Liver (tissue), 9 donors: ENCODE data around the gene SLIT1. TPM values are rescaled to one million over a fixed set of nuclear protein-coding genes. Genes with fewer than 3 reads are reported as not detected.

Experiments used
- DNase-seq: peaks from one replicate; pipeline ENCODE4 v3.0.0-alpha.2; 2017; ENCODE audit warnings: low spot score
- H3K27ac ChIP-seq, 2 donors: one replicate each; pipeline ENCODE4 v1.7.0; 2013; ENCODE audit warnings: inconsistent platforms in 2 of 2, low read length in 2 of 2, control low read depth in 1 of 2, low read depth in 1 of 2, mild to moderate bottlenecking in 1 of 2
- H3K27me3 ChIP-seq, 4 donors: one replicate each; pipeline versions ENCODE4 v1.6.1 to v1.7.0; 2013; ENCODE audit warnings: low read length in 3 of 4, inconsistent platforms in 1 of 4, mild to moderate bottlenecking in 1 of 4, moderate library complexity in 1 of 4; ENCODE audit not compliant: control insufficient read depth in 4 of 4, insufficient read depth in 4 of 4
- H3K36me3 ChIP-seq, 4 donors: one replicate each; pipeline versions ENCODE4 v1.6.1 to v1.7.0; 2013; ENCODE audit warnings: low read length in 3 of 4, mild to moderate bottlenecking in 3 of 4, low read depth in 1 of 4, moderate library complexity in 1 of 4; ENCODE audit not compliant: control insufficient read depth in 4 of 4, insufficient read depth in 3 of 4
- H3K4me1 ChIP-seq, 4 donors: one replicate each; pipeline versions ENCODE4 v1.6.1 to v1.7.0; 2013; ENCODE audit warnings: low read length in 3 of 4, mild to moderate bottlenecking in 3 of 4, moderate library complexity in 1 of 4; ENCODE audit not compliant: control insufficient read depth in 4 of 4, insufficient read depth in 4 of 4
- H3K4me3 ChIP-seq, 3 donors: one replicate each; pipeline versions ENCODE4 v1.6.1 to v1.7.0; 2013; ENCODE audit warnings: low read length in 3 of 3, control low read depth in 1 of 3, low read depth in 1 of 3, mild to moderate bottlenecking in 1 of 3
- H3K9ac ChIP-seq, 2 donors: one replicate each; pipeline ENCODE4 v1.7.0; 2013; ENCODE audit warnings: low read length in 2 of 2, mild to moderate bottlenecking in 2 of 2, moderate library complexity in 2 of 2, control low read depth in 1 of 2, low read depth in 1 of 2
- H3K9me3 ChIP-seq, 4 donors: one replicate each; pipeline versions ENCODE4 v1.6.1 to v1.7.0; 2013; ENCODE audit warnings: low read length in 3 of 4; ENCODE audit not compliant: control insufficient read depth in 4 of 4
- EGR1 ChIP-seq, 2 donors: IDR thresholded peaks; 2 replicates each; pipeline ENCODE4 v1.6.1; 2016 to 2018; ENCODE audit warnings: antibody characterized with exemption in 2 of 2, low read depth in 2 of 2
- FOXA1 ChIP-seq: IDR thresholded peaks from 2 replicates; pipeline ENCODE4 v1.6.1; 2016; ENCODE audit warnings: antibody characterized with exemption
- FOXA2 ChIP-seq: IDR thresholded peaks from 2 replicates; pipeline ENCODE4 v1.6.1; 2016; ENCODE audit warnings: antibody characterized with exemption
- GABPA ChIP-seq, 2 donors: IDR thresholded peaks in 1 of 2; conservative IDR thresholded peaks in 1 of 2; 2 replicates each; pipeline ENCODE4 v1.6.1; 2016; ENCODE audit warnings: antibody characterized with exemption in 2 of 2, mild to moderate bottlenecking in 1 of 2, moderate library complexity in 1 of 2
- HNF4A ChIP-seq, 2 donors: conservative IDR thresholded peaks; 2 replicates each; pipeline ENCODE4 v1.6.1; 2016; ENCODE audit warnings: antibody characterized with exemption in 2 of 2, mild to moderate bottlenecking in 2 of 2
- HNF4G ChIP-seq: IDR thresholded peaks from 2 replicates; pipeline ENCODE4 v1.6.1; 2016; ENCODE audit warnings: antibody characterized with exemption
- JUND ChIP-seq, 2 donors: IDR thresholded peaks; 2 replicates each; pipeline ENCODE4 v1.6.1; 2016; ENCODE audit warnings: antibody characterized with exemption in 2 of 2
- NR2F2 ChIP-seq: IDR thresholded peaks from 2 replicates; pipeline ENCODE4 v1.6.1; 2016; ENCODE audit warnings: antibody characterized with exemption
- RAD21 ChIP-seq, 2 donors: IDR thresholded peaks; 2 replicates each; pipeline ENCODE4 v1.6.1; 2016; ENCODE audit warnings: antibody characterized with exemption in 2 of 2, mild to moderate bottlenecking in 2 of 2
- RXRA ChIP-seq, 2 donors: IDR thresholded peaks; 2 replicates each; pipeline ENCODE4 v1.6.1; 2017 to 2018; ENCODE audit warnings: antibody characterized with exemption in 2 of 2, mild to moderate bottlenecking in 1 of 2
- SP1 ChIP-seq: IDR thresholded peaks from 2 replicates; pipeline ENCODE4 v1.6.1; 2018; ENCODE audit warnings: antibody characterized with exemption, mild to moderate bottlenecking
- TAF1 ChIP-seq: conservative IDR thresholded peaks from 2 replicates; pipeline ENCODE4 v1.6.1; 2016; ENCODE audit warnings: antibody characterized with exemption, mild to moderate bottlenecking
- WGBS: extraction: QIAGEN DNeasy Blood & Tissue Kit; methylation state at CpG from one replicate; pipeline ENCODE4 v1.1.7; 2013; 5-methylcytosine and 5-hydroxymethylcytosine counted together
- polyA plus RNA-seq, 2 donors: library from polyadenylated mRNA; stranded (reverse) in 1 of 2; unstranded in 1 of 2; fragments of 200-250 nt in 1 of 2; fragments of >200 nt in 1 of 2; fragmentation: Nextera tagmentation in 1 of 2; extraction: Ambion mirVana in 1 of 2; gene quantifications; one replicate each; pipeline versions ENCODE4 v1.2.1 to v1.2.3, GENCODE V29; 2013 to 2015
- total RNA-seq, 2 donors: library from RNA; depleted of rRNA; stranded (reverse); fragments of >200 nt; gene quantifications; one replicate each; pipeline ENCODE4 v1.2.3, GENCODE V29; 2014
- TF ChIP-seq, protein P1 (sequence below): fragments of 150-350 bp; IDR thresholded peaks from 2 replicates; pipeline ENCODE4 v1.5.1; 2017; ENCODE audit warnings: improper control_type of control experiment, low read depth, low read length; ENCODE audit not compliant: missing input control
- TF ChIP-seq, protein P2 (sequence below): IDR thresholded peaks from 2 replicates; pipeline ENCODE4 v1.6.1; 2016; ENCODE audit warnings: antibody characterized with exemption
- TF ChIP-seq, protein P3 (sequence below): IDR thresholded peaks from 2 replicates; pipeline ENCODE4 v1.6.1; 2016; ENCODE audit warnings: antibody characterized with exemption
- TF ChIP-seq, protein P4 (sequence below): IDR thresholded peaks from 2 replicates; pipeline ENCODE4 v1.6.1; 2016; ENCODE audit warnings: antibody characterized with exemption
- donor health status: healthy.
- donor health status: healthy.
- donor health status: healthy.
- donor health status: healthy.
- donor health status: healthy.

Gene SLIT1
- total and polyA plus RNA-seq, 4 donors = under 0.01 to 0.14 (median 0.06) TPM

DNA sequence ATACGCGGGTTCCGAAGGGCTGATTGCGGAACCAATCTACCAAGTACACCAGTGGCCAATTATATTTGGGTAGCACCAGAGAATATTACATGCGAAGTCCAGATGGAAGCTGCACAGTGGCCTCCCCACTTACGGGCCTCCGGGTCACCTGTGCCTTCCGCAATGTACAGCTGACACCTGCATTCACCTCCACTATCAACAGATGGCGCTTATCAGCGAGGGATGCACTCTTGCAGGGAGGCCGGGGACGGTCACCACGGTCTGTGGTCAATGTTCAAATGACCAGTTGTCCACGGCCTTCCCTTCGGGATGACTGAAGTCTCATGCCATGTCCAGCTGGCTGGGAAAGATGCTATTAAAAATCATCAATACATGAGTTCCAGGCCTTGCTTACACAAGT is 47.6 kb downstream of the SLIT1 start:
- Histone ChIP-seq H3K4me1 (no peaks in the 10 kb centered on the region), H3K4me3 (no peak overlapping the region), H3K36me3 (no peaks in the 10 kb centered on the region), H3K9me3 (no peaks in the 10 kb centered on the region), H3K9ac (no peak overlapping the region), H3K27ac (no peak overlapping the region), H3K27me3 (no peaks in the 10 kb centered on the region)
- 48% methylated on average over 15 of the region's 15 CpGs for WGBS
- TF ChIP-seq HNF4A (conservative IDR thresholded peaks at IDR 0.05) (peak; percentile 7 to 44), RAD21 (IDR thresholded peaks at IDR 0.05) (peak; percentile 67 to 80), SP1 (no peak), RXRA (IDR thresholded peaks at IDR 0.05) (peak in 1 of 2 donors; percentile 22), FOXA2 (no peak)
- TF ChIP-seq, protein P1, sequence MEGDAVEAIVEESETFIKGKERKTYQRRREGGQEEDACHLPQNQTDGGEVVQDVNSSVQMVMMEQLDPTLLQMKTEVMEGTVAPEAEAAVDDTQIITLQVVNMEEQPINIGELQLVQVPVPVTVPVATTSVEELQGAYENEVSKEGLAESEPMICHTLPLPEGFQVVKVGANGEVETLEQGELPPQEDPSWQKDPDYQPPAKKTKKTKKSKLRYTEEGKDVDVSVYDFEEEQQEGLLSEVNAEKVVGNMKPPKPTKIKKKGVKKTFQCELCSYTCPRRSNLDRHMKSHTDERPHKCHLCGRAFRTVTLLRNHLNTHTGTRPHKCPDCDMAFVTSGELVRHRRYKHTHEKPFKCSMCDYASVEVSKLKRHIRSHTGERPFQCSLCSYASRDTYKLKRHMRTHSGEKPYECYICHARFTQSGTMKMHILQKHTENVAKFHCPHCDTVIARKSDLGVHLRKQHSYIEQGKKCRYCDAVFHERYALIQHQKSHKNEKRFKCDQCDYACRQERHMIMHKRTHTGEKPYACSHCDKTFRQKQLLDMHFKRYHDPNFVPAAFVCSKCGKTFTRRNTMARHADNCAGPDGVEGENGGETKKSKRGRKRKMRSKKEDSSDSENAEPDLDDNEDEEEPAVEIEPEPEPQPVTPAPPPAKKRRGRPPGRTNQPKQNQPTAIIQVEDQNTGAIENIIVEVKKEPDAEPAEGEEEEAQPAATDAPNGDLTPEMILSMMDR = peak; percentile 47
- TF ChIP-seq, protein P2, sequence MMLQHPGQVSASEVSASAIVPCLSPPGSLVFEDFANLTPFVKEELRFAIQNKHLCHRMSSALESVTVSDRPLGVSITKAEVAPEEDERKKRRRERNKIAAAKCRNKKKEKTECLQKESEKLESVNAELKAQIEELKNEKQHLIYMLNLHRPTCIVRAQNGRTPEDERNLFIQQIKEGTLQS = no peak
- no peak for DNase-seq

DNA sequence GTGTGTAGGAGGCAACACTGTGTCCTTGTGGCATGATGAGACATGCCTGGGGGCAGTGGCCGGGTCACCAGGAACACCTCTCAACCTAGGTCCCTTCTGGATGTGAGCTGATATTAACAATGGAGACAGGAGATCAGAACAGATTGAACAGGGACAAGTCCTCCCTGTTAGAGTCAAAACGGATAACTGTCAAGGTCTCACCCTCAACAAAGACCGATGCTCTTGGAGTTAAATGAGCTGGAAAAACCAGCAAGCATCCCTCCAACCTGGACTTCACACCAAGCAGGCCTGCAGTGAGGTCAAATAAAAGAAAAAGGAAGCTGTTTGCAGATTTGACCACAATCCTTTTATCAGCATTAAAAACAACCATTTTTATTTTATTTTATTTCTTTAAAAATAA is 49.0 kb downstream of the SLIT1 start:
- no peak overlapping the region for H3K9ac ChIP-seq
- WGBS = 87% methylated on average over 3 of the region's 3 CpGs
- H3K4me1 ChIP-seq = no peaks in the 10 kb centered on the region
- H3K27ac ChIP-seq = no peak overlapping the region
- H3K9me3 ChIP-seq = no peaks in the 10 kb centered on the region
- no peaks in the 10 kb centered on the region for H3K36me3 ChIP-seq
- H3K27me3 ChIP-seq = no peaks in the 10 kb centered on the region
- H3K4me3 ChIP-seq = no peak overlapping the region
- TF ChIP-seq EGR1 (IDR thresholded peaks at IDR 0.05; ENCODE audit: low read depth in 2 of 2) (no peak), RXRA (IDR thresholded peaks at IDR 0.05) (no peak), GABPA (IDR thresholded peaks at IDR 0.05 in 1 of 2, conservative IDR thresholded peaks at IDR 0.05 in 1 of 2) (no peak), NR2F2 (no peak)
- TF ChIP-seq, protein P3, sequence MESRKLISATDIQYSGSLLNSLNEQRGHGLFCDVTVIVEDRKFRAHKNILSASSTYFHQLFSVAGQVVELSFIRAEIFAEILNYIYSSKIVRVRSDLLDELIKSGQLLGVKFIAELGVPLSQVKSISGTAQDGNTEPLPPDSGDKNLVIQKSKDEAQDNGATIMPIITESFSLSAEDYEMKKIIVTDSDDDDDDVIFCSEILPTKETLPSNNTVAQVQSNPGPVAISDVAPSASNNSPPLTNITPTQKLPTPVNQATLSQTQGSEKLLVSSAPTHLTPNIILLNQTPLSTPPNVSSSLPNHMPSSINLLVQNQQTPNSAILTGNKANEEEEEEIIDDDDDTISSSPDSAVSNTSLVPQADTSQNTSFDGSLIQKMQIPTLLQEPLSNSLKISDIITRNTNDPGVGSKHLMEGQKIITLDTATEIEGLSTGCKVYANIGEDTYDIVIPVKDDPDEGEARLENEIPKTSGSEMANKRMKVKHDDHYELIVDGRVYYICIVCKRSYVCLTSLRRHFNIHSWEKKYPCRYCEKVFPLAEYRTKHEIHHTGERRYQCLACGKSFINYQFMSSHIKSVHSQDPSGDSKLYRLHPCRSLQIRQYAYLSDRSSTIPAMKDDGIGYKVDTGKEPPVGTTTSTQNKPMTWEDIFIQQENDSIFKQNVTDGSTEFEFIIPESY = no peak
- TF ChIP-seq, protein P2 = no peak
- DNase-seq = no peak

DNA sequence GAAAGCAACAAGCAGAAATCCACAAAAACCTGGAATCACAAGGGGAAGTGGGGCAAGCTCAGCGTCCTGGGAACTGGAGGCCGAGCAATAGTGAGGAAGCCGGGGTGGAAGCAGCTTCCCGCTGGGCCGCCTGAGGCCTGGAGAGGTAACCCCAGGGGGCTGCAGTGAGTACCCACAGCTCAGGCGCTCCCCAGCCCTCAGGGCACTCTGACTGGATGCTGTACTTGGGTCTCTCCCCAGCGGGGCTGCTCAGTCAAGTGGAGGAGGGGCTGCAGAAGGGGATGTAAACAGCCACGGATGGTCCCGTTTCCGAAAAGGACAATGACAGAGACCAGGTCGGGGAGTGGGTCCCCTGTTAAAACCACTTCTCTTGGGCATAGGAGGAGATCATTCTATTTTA is 50.3 kb downstream of the SLIT1 start:
- no peak for DNase-seq
- H3K27me3 ChIP-seq = no peaks in the 10 kb centered on the region
- no peaks in the 10 kb centered on the region for H3K4me1 ChIP-seq
- H3K27ac ChIP-seq = no peak overlapping the region
- H3K36me3 ChIP-seq = no peaks in the 10 kb centered on the region
- 68% methylated on average over 11 of the region's 11 CpGs for WGBS
- H3K9me3 ChIP-seq = no peaks in the 10 kb centered on the region
- no peak overlapping the region for H3K4me3 ChIP-seq
- H3K9ac ChIP-seq = no peak overlapping the region
- TF ChIP-seq, protein P4, sequence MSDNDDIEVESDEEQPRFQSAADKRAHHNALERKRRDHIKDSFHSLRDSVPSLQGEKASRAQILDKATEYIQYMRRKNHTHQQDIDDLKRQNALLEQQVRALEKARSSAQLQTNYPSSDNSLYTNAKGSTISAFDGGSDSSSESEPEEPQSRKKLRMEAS = no peak
- TF ChIP-seq, protein P3 = no peak
- TF ChIP-seq RXRA (IDR thresholded peaks at IDR 0.05) (no peak), NR2F2 (no peak), HNF4A (conservative IDR thresholded peaks at IDR 0.05) (no peak), HNF4G (no peak), GABPA (IDR thresholded peaks at IDR 0.05 in 1 of 2, conservative IDR thresholded peaks at IDR 0.05 in 1 of 2) (no peak), SP1 (no peak), EGR1 (IDR thresholded peaks at IDR 0.05; ENCODE audit: low read depth in 2 of 2) (no peak), FOXA2 (no peak), JUND (IDR thresholded peaks at IDR 0.05) (no peak), FOXA1 (no peak), TAF1 (no peak), RAD21 (IDR thresholded peaks at IDR 0.05) (no peak)
- TF ChIP-seq, protein P2 = no peak
- TF ChIP-seq, protein P1 = no peak
